Measurements from ENCODE around the gene SECISBP2.
"Not testable (repeated sequence)": the region's sequence is repeated elsewhere in the genome, so short reads cannot be mapped to it uniquely, and the experiment has no call there.

Gene SECISBP2

GRCh38 chr9:89318123-89319014, at the start of gene SECISBP2:
SECISBP2 (plus strand) TSS chr9:89318500; CDS start chr9:89318577, 77 bp downstream.
- peak; percentile 96 for DNase-seq

GRCh38 chr9:89273528-89274279, 44.6 kb upstream of the SECISBP2 start:
- DNase-seq = no peak

GRCh38 chr9:89274838-89275237, 43.5 kb upstream of the SECISBP2 start:
- peak; percentile 25 for DNase-seq

- not testable (repeated sequence) for DNase-seq
Measured at GRCh38 chr9:89276040-89276439, 42.3 kb upstream of the SECISBP2 start.

GRCh38 chr9:89277043-89277442, 41.3 kb upstream of the SECISBP2 start:
- DNase-seq = no peak

GRCh38 chr9:89277454-89277853, 40.8 kb upstream of the SECISBP2 start:
- DNase-seq = no peak

- no peak for DNase-seq
Measured at GRCh38 chr9:89278551-89278950, 39.7 kb upstream of the SECISBP2 start.

GRCh38 chr9:89278997-89279739, 39.1 kb upstream of the SECISBP2 start:
- peak; percentile 59 for DNase-seq

- no peak for DNase-seq
Measured at GRCh38 chr9:89281106-89281505, 37.2 kb upstream of the SECISBP2 start.

- not testable (repeated sequence) for DNase-seq
Measured at GRCh38 chr9:89282248-89282968, 35.9 kb upstream of the SECISBP2 start.

- DNase-seq = no peak
Measured at GRCh38 chr9:89284076-89284475, 34.2 kb upstream of the SECISBP2 start.

- no peak for DNase-seq
Measured at GRCh38 chr9:89291741-89292140, 26.6 kb upstream of the SECISBP2 start.

GRCh38 chr9:89293014-89293413, 25.3 kb upstream of the SECISBP2 start:
- no peak for DNase-seq

GRCh38 chr9:89295400-89295799, 22.9 kb upstream of the SECISBP2 start:
- no peak for DNase-seq

- DNase-seq = not testable (repeated sequence)
Measured at GRCh38 chr9:89301996-89302395, 16.3 kb upstream of the SECISBP2 start.

GRCh38 chr9:89304020-89304833, 14.1 kb upstream of the SECISBP2 start:
- no peak for DNase-seq

- no peak for DNase-seq
Measured at GRCh38 chr9:89304834-89305188, 13.5 kb upstream of the SECISBP2 start.

GRCh38 chr9:89305868-89306267, 12.4 kb upstream of the SECISBP2 start:
- DNase-seq = peak; percentile 16

- no peak for DNase-seq
Measured at GRCh38 chr9:89309166-89309565, 9.1 kb upstream of the SECISBP2 start.

GRCh38 chr9:89309608-89310474, 8.5 kb upstream of the SECISBP2 start:
- no peak for DNase-seq

All from inflammatory macrophage treated with lipopolysaccharide for 4 hours (primary cell).